SKM-1 treated with dmso at 0.1 percent for 144 hours (cell line): Measurements from ENCODE around the gene RABGAP1L.
"Not testable (repeated sequence)": the region's sequence is repeated elsewhere in the genome, so short reads cannot be mapped to it uniquely, and the experiment has no call there.

Experiments
- DNase-seq: peaks from one replicate; lab custom pipeline; 2025; ENCODE audit not compliant: unreplicated experiment; lab: John Stamatoyannopoulos, UW

The RABGAP1L gene

GRCh38 chr1:174649572-174649971 lies 490.3 kb downstream of the RABGAP1L start:
- DNase-seq, result not testable (repeated sequence)

- no peak for DNase-seq
Measured at GRCh38 chr1:174652569-174653280, 493.4 kb downstream of the RABGAP1L start.

- no peak for DNase-seq
Measured at GRCh38 chr1:174654560-174654959, 495.2 kb downstream of the RABGAP1L start.

- no peak for DNase-seq
Measured at GRCh38 chr1:174656409-174657059, 497.2 kb downstream of the RABGAP1L start.

- no peak for DNase-seq
Measured at GRCh38 chr1:174657411-174657810, 498.1 kb downstream of the RABGAP1L start.

GRCh38 chr1:174657893-174658292 lies 498.6 kb downstream of the RABGAP1L start:
- no peak for DNase-seq

- DNase-seq, result no peak
Measured at GRCh38 chr1:174659823-174660222, 500.5 kb downstream of the RABGAP1L start.

- no peak for DNase-seq
Measured at GRCh38 chr1:174660476-174660875, 501.2 kb downstream of the RABGAP1L start.

- no peak for DNase-seq
Measured at GRCh38 chr1:174663358-174663757, 504.0 kb downstream of the RABGAP1L start.

- DNase-seq, result no peak
Measured at GRCh38 chr1:174666248-174666647, 506.9 kb downstream of the RABGAP1L start.

GRCh38 chr1:174671826-174672225 lies 512.5 kb downstream of the RABGAP1L start:
- DNase-seq, result no peak

- no peak for DNase-seq
Measured at GRCh38 chr1:174676856-174677255, 517.5 kb downstream of the RABGAP1L start.

GRCh38 chr1:174678657-174679056 lies 519.3 kb downstream of the RABGAP1L start:
- no peak for DNase-seq

GRCh38 chr1:174680101-174680500 lies 520.8 kb downstream of the RABGAP1L start:
- DNase-seq, result no peak

- DNase-seq, result no peak
Measured at GRCh38 chr1:174682419-174683008, 523.2 kb downstream of the RABGAP1L start.

GRCh38 chr1:174686213-174686612 lies 526.9 kb downstream of the RABGAP1L start:
- DNase-seq, result no peak

- DNase-seq, result no peak
Measured at GRCh38 chr1:174689524-174689923, 530.2 kb downstream of the RABGAP1L start.

GRCh38 chr1:174690266-174690665 lies 530.9 kb downstream of the RABGAP1L start:
- DNase-seq, result no peak

- no peak for DNase-seq
Measured at GRCh38 chr1:174692313-174692712, 533.0 kb downstream of the RABGAP1L start.

GRCh38 chr1:174693085-174693484 lies 533.8 kb downstream of the RABGAP1L start:
- no peak for DNase-seq

- not testable (repeated sequence) for DNase-seq
Measured at GRCh38 chr1:174693539-174693938, 534.2 kb downstream of the RABGAP1L start.
